ENCODE data around the gene NCMAP. TPM values are rescaled to one million over a fixed set of nuclear protein-coding genes. Genes with fewer than 3 reads are reported as not detected.

NCMAP gene
- total RNA-seq, 2 experiments from 2014 or later = 0.05 to 0.07 TPM

GRCh38 chr1:24605534-24606295, 49.8 kb downstream of the NCMAP start:
- ChIA-PET POLR2A (no interaction called here), CTCF (interaction anchor here (0.6 kb wide), 1 partner anchor 214 kb away, joined by 3 read pairs; no protein-coding TSS in a partner anchor)
- DNase-seq = no peak
- H3K4me1 Mint-ChIP-seq (ENCODE audit: low read depth) = no peaks in the 10 kb centered on the region
- H3K27ac Mint-ChIP-seq = no peak overlapping the region
- H3K27me3 Mint-ChIP-seq = peaks cover 2% of the 10 kb centered on the region
- intact Hi-C loops (cut with micrococcal nuclease) = no loop called here
- H3K9me3 Mint-ChIP-seq = no peaks in the 10 kb centered on the region
- H3K4me3 Mint-ChIP-seq = no peak overlapping the region
- no peaks in the 10 kb centered on the region for H3K36me3 Mint-ChIP-seq

GRCh38 chr1:24606296-24606605, 50.4 kb downstream of the NCMAP start:
- DNase-seq = no peak
- Mint-ChIP-seq H3K27me3 (peaks cover 2% of the 10 kb centered on the region), H3K4me3 (no peak overlapping the region), H3K9me3 (no peaks in the 10 kb centered on the region), H3K36me3 (no peaks in the 10 kb centered on the region), H3K27ac (no peak overlapping the region), H3K4me1 (ENCODE audit: low read depth) (no peaks in the 10 kb centered on the region)
- CTCF ChIA-PET = interaction anchor here (0.6 to 1.2 kb wide), 2 partner anchors 19 to 215 kb away, joined by 3 to 4 read pairs; no protein-coding TSS in a partner anchor
- intact Hi-C loops (cut with micrococcal nuclease) = no loop called here
- POLR2A ChIA-PET = no interaction called here

GRCh38 chr1:24606621-24607020, 50.7 kb downstream of the NCMAP start:
- Mint-ChIP-seq H3K27ac (no peak overlapping the region), H3K9me3 (no peaks in the 10 kb centered on the region), H3K4me3 (no peak overlapping the region), H3K4me1 (ENCODE audit: low read depth) (no peaks in the 10 kb centered on the region), H3K36me3 (no peaks in the 10 kb centered on the region), H3K27me3 (peaks cover 2% of the 10 kb centered on the region)
- ChIA-PET CTCF (interaction anchor here (1.2 kb wide), 1 partner anchor 19 kb away, joined by 4 read pairs; no protein-coding TSS in a partner anchor), POLR2A (no interaction called here)
- intact Hi-C loops (cut with micrococcal nuclease) = no loop called here
- DNase-seq = no peak

- Mint-ChIP-seq H3K4me3 (no peak overlapping the region), H3K36me3 (no peaks in the 10 kb centered on the region), H3K9me3 (no peaks in the 10 kb centered on the region), H3K27ac (no peak overlapping the region), H3K4me1 (ENCODE audit: low read depth) (no peaks in the 10 kb centered on the region), H3K27me3 (peaks cover 5% of the 10 kb centered on the region)
- CTCF ChIA-PET = interaction anchor here (2.4 kb wide), 1 partner anchor 23 kb away, joined by 8 read pairs; no protein-coding TSS in a partner anchor
- POLR2A ChIA-PET = interaction anchor here (0.6 kb wide), 1 partner anchor 37 kb away, joined by 3 read pairs; no protein-coding TSS in a partner anchor
- intact Hi-C loops (cut with micrococcal nuclease) = no loop called here
- no peak for DNase-seq
Observed at GRCh38 chr1:24609949-24610517, 54.1 kb downstream of the NCMAP start.

- ChIA-PET POLR2A (no interaction called here), CTCF (no interaction called here)
- DNase-seq = no peak
- H3K9me3 Mint-ChIP-seq = no peaks in the 10 kb centered on the region
- H3K4me3 Mint-ChIP-seq = no peak overlapping the region
- H3K27ac Mint-ChIP-seq = no peak overlapping the region
- intact Hi-C loops (cut with micrococcal nuclease) = no loop called here
- no peaks in the 10 kb centered on the region for H3K27me3 Mint-ChIP-seq
- H3K4me1 Mint-ChIP-seq (ENCODE audit: low read depth) = no peaks in the 10 kb centered on the region
- H3K36me3 Mint-ChIP-seq = no peaks in the 10 kb centered on the region
Observed at GRCh38 chr1:24619376-24619775, 63.5 kb downstream of the NCMAP start.

- H3K27me3 Mint-ChIP-seq = no peaks in the 10 kb centered on the region
- POLR2A ChIA-PET = no interaction called here
- intact Hi-C loops (cut with micrococcal nuclease) = no loop called here
- H3K4me3 Mint-ChIP-seq = no peak overlapping the region
- no peaks in the 10 kb centered on the region for H3K4me1 Mint-ChIP-seq (ENCODE audit: low read depth)
- CTCF ChIA-PET = interaction anchor here (0.6 to 1.1 kb wide), 4 partner anchors 12 to 470 kb away, joined by 3 to 4 read pairs (median 4); no protein-coding TSS in a partner anchor
- H3K27ac Mint-ChIP-seq = no peak overlapping the region
- H3K36me3 Mint-ChIP-seq = no peaks in the 10 kb centered on the region
- no peaks in the 10 kb centered on the region for H3K9me3 Mint-ChIP-seq
- DNase-seq = no peak
Observed at GRCh38 chr1:24620678-24621077, 64.8 kb downstream of the NCMAP start.

GRCh38 chr1:24621121-24621520, 65.2 kb downstream of the NCMAP start:
- no peaks in the 10 kb centered on the region for H3K36me3 Mint-ChIP-seq
- intact Hi-C loops (cut with micrococcal nuclease) = no loop called here
- ChIA-PET POLR2A (no interaction called here), CTCF (interaction anchor here (0.6 to 1.1 kb wide), 5 partner anchors 12 to 471 kb away, joined by 3 to 4 read pairs (median 3); no protein-coding TSS in a partner anchor)
- DNase-seq = no peak
- H3K4me1 Mint-ChIP-seq (ENCODE audit: low read depth) = no peaks in the 10 kb centered on the region
- H3K27me3 Mint-ChIP-seq = no peaks in the 10 kb centered on the region
- H3K27ac Mint-ChIP-seq = no peak overlapping the region
- no peaks in the 10 kb centered on the region for H3K9me3 Mint-ChIP-seq
- H3K4me3 Mint-ChIP-seq = no peak overlapping the region

GRCh38 chr1:24622218-24622617, 66.3 kb downstream of the NCMAP start:
- Mint-ChIP-seq H3K27me3 (no peaks in the 10 kb centered on the region), H3K9me3 (no peaks in the 10 kb centered on the region), H3K4me1 (ENCODE audit: low read depth) (no peaks in the 10 kb centered on the region), H3K36me3 (no peaks in the 10 kb centered on the region), H3K4me3 (no peak overlapping the region), H3K27ac (no peak overlapping the region)
- intact Hi-C loops (cut with micrococcal nuclease) = no loop called here
- DNase-seq = no peak
- ChIA-PET POLR2A (no interaction called here), CTCF (no interaction called here)

GRCh38 chr1:24632832-24633175, 76.9 kb downstream of the NCMAP start:
- Mint-ChIP-seq H3K27ac (no peak overlapping the region), H3K4me1 (ENCODE audit: low read depth) (peaks cover 2% of the 10 kb centered on the region), H3K36me3 (no peaks in the 10 kb centered on the region), H3K9me3 (no peaks in the 10 kb centered on the region), H3K27me3 (peaks cover 4% of the 10 kb centered on the region), H3K4me3 (no peak overlapping the region)
- ChIA-PET CTCF (interaction anchor here (1.5 to 2.5 kb wide), 2 partner anchors 12 to 241 kb away, joined by 4 to 11 read pairs; no protein-coding TSS in a partner anchor), POLR2A (no interaction called here)
- DNase-seq = no peak
- intact Hi-C loops (cut with micrococcal nuclease) = no loop called here

- no peak for DNase-seq
- Mint-ChIP-seq H3K4me1 (ENCODE audit: low read depth) (peaks cover 14% of the 10 kb centered on the region), H3K9me3 (no peaks in the 10 kb centered on the region), H3K4me3 (no peak overlapping the region), H3K27ac (peak overlapping the region; percentile 25), H3K36me3 (no peaks in the 10 kb centered on the region), H3K27me3 (peaks cover 2% of the 10 kb centered on the region)
- CTCF ChIA-PET = interaction anchor here (0.9 to 2.3 kb wide), 11 partner anchors 43 to 564 kb away, joined by 3 to 11 read pairs (median 5); partner anchors contain the start of gene NIPAL3
- intact Hi-C loops (cut with micrococcal nuclease) = loop anchor here (1.0 to 5.0 kb wide), 5 partner anchors 48 to 434 kb away; partner anchors contain the start of gene NIPAL3
- POLR2A ChIA-PET = no interaction called here
Observed at GRCh38 chr1:24635195-24635843, 79.4 kb downstream of the NCMAP start.

GRCh38 chr1:24636661-24637357, 80.9 kb downstream of the NCMAP start:
- ChIA-PET CTCF (interaction anchor here (0.6 to 2.3 kb wide), 6 partner anchors 95 to 437 kb away, joined by 3 to 11 read pairs (median 5); partner anchors contain the start of gene NIPAL3), POLR2A (no interaction called here)
- H3K27me3 Mint-ChIP-seq = peaks cover 2% of the 10 kb centered on the region
- no peaks in the 10 kb centered on the region for H3K36me3 Mint-ChIP-seq
- no peak overlapping the region for H3K4me3 Mint-ChIP-seq
- intact Hi-C loops (cut with micrococcal nuclease) = loop anchor here (5.0 kb wide), 1 partner anchor 50 kb away; no protein-coding TSS in a partner anchor
- no peak for DNase-seq
- H3K9me3 Mint-ChIP-seq = no peaks in the 10 kb centered on the region
- peaks cover 21% of the 10 kb centered on the region for H3K4me1 Mint-ChIP-seq (ENCODE audit: low read depth)
- H3K27ac Mint-ChIP-seq = no peak overlapping the region

- POLR2A ChIA-PET = no interaction called here
- H3K9me3 Mint-ChIP-seq = no peaks in the 10 kb centered on the region
Observed at GRCh38 chr1:24639094-24639493, 83.2 kb downstream of the NCMAP start.

More at GRCh38 chr1:24639094-24639493, 83.2 kb downstream of the NCMAP start:
- Mint-ChIP-seq H3K36me3 (peaks cover 6% of the 10 kb centered on the region), H3K27me3 (peaks cover 2% of the 10 kb centered on the region), H3K4me1 (ENCODE audit: low read depth) (peaks cover 23% of the 10 kb centered on the region), H3K4me3 (no peak overlapping the region), H3K27ac (peak overlapping the region; percentile 4)
- CTCF ChIA-PET = interaction anchor here (0.9 to 2.2 kb wide), 4 partner anchors 52 to 440 kb away, joined by 3 to 9 read pairs (median 4); no protein-coding TSS in a partner anchor
- intact Hi-C loops (cut with micrococcal nuclease) = loop anchor here (5.0 kb wide), 1 partner anchor 52 kb away; no protein-coding TSS in a partner anchor
- no peak for DNase-seq

Measured in activated CD4-positive, alpha-beta memory T cell treated with anti-CD3 and anti-CD28 coated beads for 36 hours (primary cell).